A549 (cell line): ENCODE measurements around the gene RTRAF. TPM values are rescaled to one million over a fixed set of nuclear protein-coding genes. Genes with fewer than 3 reads are reported as not detected.

Experiments
- ATAC-seq, 2 experiments: fragments of 200-7000 bp in 1 of 2; fragments of >200 bp in 1 of 2; cut with Nextera tagmentation in 1 of 2; cut with Tn5 transposase in 1 of 2; 3 replicates each; pipeline versions ENCODE4 v1.8.0 to v1.9.1; 2018 to 2020; ENCODE audit warnings: mild to moderate bottlenecking in 1 of 2, moderate library complexity in 1 of 2
- CTCF ChIA-PET: fragments of 300-600 bp; sonication (Branson Sonifier 250); formaldehyde crosslinking; extraction: SDS; loops from one replicate; lab custom pipeline; 2021; ENCODE audit warnings: antibody characterized with exemption, inconsistent platforms; lab: Yijun Ruan, JAX
- POLR2A ChIA-PET: fragments of 350-600 bp; formaldehyde crosslinking; extraction: SDS; loops from one replicate; lab custom pipeline; 2021; ENCODE audit warnings: antibody characterized with exemption, inconsistent platforms; lab: Yijun Ruan, JAX
- DNase-seq, 2 experiments: peaks; one replicate each; pipeline versions ENCODE4 v3.0.0 to v3.0.0-alpha.2; 2011 to 2016; ENCODE audit warnings: low read depth in 1 of 2, low spot score in 1 of 2
- FAIRE-seq: peaks from 2 replicates; lab custom pipeline; 2011; peaks lifted over from hg19 to GRCh38; lab: Jason Lieb, UNC
- H3K27ac ChIP-seq, 2 experiments: fragments of >200 bp; sonication (Bioruptor Twin); formaldehyde crosslinking; 3 replicates each; pipeline ENCODE4 v1.5.1; 2016 to 2017
- H3K4me1 ChIP-seq: fragments of >200 bp; sonication (Bioruptor Twin); formaldehyde crosslinking; 3 replicates; pipeline ENCODE4 v1.6.1; 2016
- H3K4me2 ChIP-seq: fragments of >200 bp; sonication (Bioruptor Twin); formaldehyde crosslinking; 3 replicates; pipeline ENCODE4 v1.6.1; 2016
- H3K4me3 ChIP-seq: fragments of >200 bp; sonication (Bioruptor Twin); formaldehyde crosslinking; 3 replicates; pipeline ENCODE4 v1.5.1; 2016
- H3K9me3 ChIP-seq: fragments of >200 bp; sonication (Bioruptor Twin); formaldehyde crosslinking; 3 replicates; pipeline ENCODE4 v1.6.1; 2016
- CBX2 ChIP-seq: fragments of 200-600 bp; sonication (generic); IDR thresholded peaks from 2 replicates; pipeline ENCODE4 v1.6.1; 2016; ENCODE audit warnings: low read depth, mild to moderate bottlenecking, borderline replicate concordance
- EP300 ChIP-seq, 2 experiments: fragments of >200 bp; sonication (Bioruptor Twin); formaldehyde crosslinking; IDR thresholded peaks; 2 replicates in 1 of 2; 3 replicates in 1 of 2; pipeline ENCODE4 v1.6.1; 2016 to 2017
- FOSB ChIP-seq: fragments of 250-450 bp; sonication (Bioruptor Pico); IDR thresholded peaks from 2 replicates; pipeline ENCODE4 v1.5.0; 2020; ENCODE audit warnings: mild to moderate bottlenecking, moderate library complexity
- FOXS1 ChIP-seq: fragments of 250-450 bp; sonication (Bioruptor Pico); IDR thresholded peaks from 2 replicates; pipeline ENCODE4 v1.5.0; 2020; ENCODE audit warnings: mild to moderate bottlenecking, moderate library complexity
- HOXB13 ChIP-seq: fragments of 250-450 bp; sonication (Bioruptor Pico); IDR thresholded peaks from 2 replicates; pipeline ENCODE4 v1.5.0; 2020; ENCODE audit warnings: low read depth, mild to moderate bottlenecking, moderate library complexity
- NPAS2 ChIP-seq: fragments of 250-450 bp; sonication (Bioruptor Pico); IDR thresholded peaks from 2 replicates; pipeline ENCODE4 v1.8.0; 2022; ENCODE audit warnings: mild to moderate bottlenecking, moderate library complexity, borderline replicate concordance
- TP53 ChIP-seq: fragments of 250-450 bp; sonication (Bioruptor Pico); IDR thresholded peaks from 2 replicates; pipeline ENCODE4 v1.5.0; 2021; ENCODE audit warnings: mild to moderate bottlenecking, moderate library complexity
- ZFP36 ChIP-seq: fragments of 450-650 bp; IDR thresholded peaks from 2 replicates; pipeline ENCODE4 v1.6.1; 2014; ENCODE audit warnings: borderline replicate concordance; ENCODE audit not compliant: partially characterized antibody
- WGBS: methylation state at CpG from one replicate; pipeline ENCODE4 v1.1.6; 2017; ENCODE audit errors: missing lambda C conversion rate; 5-methylcytosine and 5-hydroxymethylcytosine counted together
- polyA plus RNA-seq, 4 experiments: library from polyadenylated mRNA; depleted of rRNA in 3 of 4; stranded (reverse); fragments of >200 nt; fragmentation: RNase III in 1 of 4; extraction: RNeasy Plus Mini Kit Qiagen cat#74134 plus additional on column Dnase treatment in 1 of 4; gene quantifications; 2 replicates in 3 of 4; 3 replicates in 1 of 4; pipeline ENCODE4 v1.2.3, GENCODE V29; 2011 to 2017

RTRAF gene
- polyA plus RNA-seq, 2 of the 4 experiments (the other 2 are of a cell fraction) = 271 to 341 TPM

DNA sequence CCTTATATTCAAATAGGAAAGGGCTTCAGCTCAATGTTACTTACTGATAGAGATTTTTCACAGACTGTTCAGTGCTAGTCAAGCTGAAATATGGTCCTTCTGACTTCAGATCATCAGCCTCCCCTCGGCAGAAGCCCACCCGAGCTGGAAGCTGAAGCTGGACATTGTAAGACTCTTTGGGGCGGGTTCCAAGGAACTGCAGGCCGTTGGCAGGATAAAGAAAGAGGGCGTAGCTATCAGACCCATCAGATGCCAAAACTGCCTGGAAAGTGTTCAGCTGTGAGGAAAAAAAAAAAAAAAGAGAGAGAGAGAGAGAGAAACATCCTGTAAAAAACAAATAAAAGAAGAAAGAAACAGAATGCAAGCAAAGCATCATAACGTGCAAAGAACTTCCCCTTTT is 70.7 kb downstream of the RTRAF start:
- 40% methylated on average over 6 of the region's 6 CpGs for WGBS
- CTCF ChIA-PET = interaction anchor here (1.0 kb wide), 1 partner anchor 16 kb away, joined by 3 read pairs; no protein-coding TSS in a partner anchor
- Histone ChIP-seq H3K4me3 (no peak overlapping the region), H3K4me2 (no peak overlapping the region)
- no peak for TF ChIP-seq CBX2
- no peak for TF ChIP-seq EP300 (IDR thresholded peaks at IDR 0.05)
- no peak for TF ChIP-seq TP53 (CRISPR knock-in tag)
- TF ChIP-seq HOXB13 (CRISPR knock-in tag) = no peak
- no peak for TF ChIP-seq FOXS1 (CRISPR knock-in tag)
- no peak for TF ChIP-seq ZFP36
- no peak for TF ChIP-seq NPAS2 (CRISPR knock-in tag)
- TF ChIP-seq FOSB = no peak
- TF ChIP-seq, all 56 proteins: peak for 0
- ATAC-seq (no peak), DNase-seq (no peak), FAIRE-seq (no peak)
- Histone ChIP-seq H3K9me3 (no peaks in the 10 kb centered on the region), H3K4me1 (no peaks in the 10 kb centered on the region), H3K27ac (no peak overlapping the region)
- POLR2A ChIA-PET = no interaction called here

Other genes with a start within 250 kb of the RTRAF start
- gene GNG2, start 128.9 kb upstream of the RTRAF start, polyA plus RNA-seq (2011; rRNA removed) = 2.2 and 3.0 TPM in 2 replicates
- gene GNG2, start 128.9 kb upstream of the RTRAF start, polyA plus RNA-seq (2017; fragmentation: RNase III; extraction: RNeasy Plus Mini Kit Qiagen cat#74134 plus additional on column Dnase treatment) = 1.8 to 2.4 TPM (median 2.1 TPM) in 3 replicates
- gene NID2, start 79.5 kb downstream of the RTRAF start, polyA plus RNA-seq (2011; rRNA removed) = 7.3 and 10.3 TPM in 2 replicates
- 18.9 to 23.3 TPM (median 20.6 TPM) in 3 replicates for gene NID2, start 79.5 kb downstream of the RTRAF start, polyA plus RNA-seq (2017; fragmentation: RNase III; extraction: RNeasy Plus Mini Kit Qiagen cat#74134 plus additional on column Dnase treatment)